Cardiac muscle cell (in vitro differentiated cells and primary cell): ENCODE measurements around the gene UNC79. TPM values are rescaled to one million over a fixed set of nuclear protein-coding genes. Genes with fewer than 3 reads are reported as not detected.

Source experiments
- DNase-seq, 2 donors: peaks; one replicate each; pipeline versions ENCODE4 v3.0.0 to v3.0.0-alpha.2; 2010 to 2017; ENCODE audit warnings: low read depth in 1 of 2, low spot score in 1 of 2
- H3K27ac ChIP-seq: fragments of 200-600 bp; sonication (generic); 2 replicates; pipeline ENCODE4 v1.5.1; 2016
- H3K27me3 ChIP-seq: fragments of 200-600 bp; sonication (generic); 2 replicates; pipeline ENCODE4 v1.6.0; 2016; ENCODE audit warnings: control low read depth
- H3K36me3 ChIP-seq: fragments of 200-600 bp; sonication (generic); 2 replicates; pipeline ENCODE4 v1.5.1; 2016; ENCODE audit warnings: control low read depth
- H3K4me1 ChIP-seq: fragments of 200-600 bp; sonication (generic); 2 replicates; pipeline ENCODE4 v1.8.1; 2017; ENCODE audit warnings: low read depth, mild to moderate bottlenecking, mixed run types
- H3K4me3 ChIP-seq: fragments of 200-600 bp; sonication (generic); 2 replicates; pipeline ENCODE4 v1.5.1; 2016; ENCODE audit warnings: mild to moderate bottlenecking
- H3K9me3 ChIP-seq: fragments of 200-600 bp; sonication (generic); 2 replicates; pipeline ENCODE4 v1.5.1; 2017; ENCODE audit warnings: low read depth, mild to moderate bottlenecking, control low read depth
- polyA plus RNA-seq: library from polyadenylated mRNA; unstranded; fragments of >200 nt; fragmentation: Nextera tagmentation; extraction: Ambion mirVana; gene quantifications from 2 replicates; pipeline ENCODE4 v1.2.1, GENCODE V29; 2016
- total RNA-seq: library from RNA; depleted of rRNA; stranded (reverse); fragments of >200 nt; gene quantifications from 2 replicates; pipeline ENCODE4 v1.2.3, GENCODE V29; 2016
- TF ChIP-seq, protein P1 (sequence below): IDR thresholded peaks from 2 replicates; pipeline ENCODE4 v1.5.1; 2012; ENCODE audit warnings: low read depth, mild to moderate bottlenecking, low read length

UNC79 gene
- total and polyA plus RNA-seq, 2 experiments from 2014 or later = 1.5 to 6.5 TPM

DNA sequence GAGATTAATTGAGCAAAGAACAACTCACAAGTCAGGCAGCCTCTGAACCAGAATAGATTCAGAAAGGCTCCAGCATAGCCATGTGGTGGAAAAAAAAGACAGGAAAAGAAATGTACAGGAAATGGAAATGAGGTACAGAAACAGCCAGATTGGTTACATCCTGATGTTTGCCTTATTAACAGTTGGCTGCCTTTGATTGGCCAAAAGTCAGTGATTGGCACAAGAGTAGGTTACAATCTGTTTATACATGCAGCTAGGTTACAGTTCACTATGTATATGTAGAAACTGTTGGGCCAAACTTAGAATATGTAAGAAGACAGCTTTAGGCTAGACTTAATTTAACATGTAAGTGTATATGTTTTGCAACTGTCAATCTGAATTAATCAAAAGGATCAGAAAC, 118.9 kb downstream of the UNC79 start:
- no peaks in the 10 kb centered on the region for H3K36me3 ChIP-seq
- DNase-seq = no peak
- H3K27ac ChIP-seq = no peak overlapping the region
- no peak overlapping the region for H3K4me3 ChIP-seq
- H3K27me3 ChIP-seq = no peaks in the 10 kb centered on the region
- H3K4me1 ChIP-seq = peaks cover 13% of the 10 kb centered on the region
- TF ChIP-seq, protein P1, sequence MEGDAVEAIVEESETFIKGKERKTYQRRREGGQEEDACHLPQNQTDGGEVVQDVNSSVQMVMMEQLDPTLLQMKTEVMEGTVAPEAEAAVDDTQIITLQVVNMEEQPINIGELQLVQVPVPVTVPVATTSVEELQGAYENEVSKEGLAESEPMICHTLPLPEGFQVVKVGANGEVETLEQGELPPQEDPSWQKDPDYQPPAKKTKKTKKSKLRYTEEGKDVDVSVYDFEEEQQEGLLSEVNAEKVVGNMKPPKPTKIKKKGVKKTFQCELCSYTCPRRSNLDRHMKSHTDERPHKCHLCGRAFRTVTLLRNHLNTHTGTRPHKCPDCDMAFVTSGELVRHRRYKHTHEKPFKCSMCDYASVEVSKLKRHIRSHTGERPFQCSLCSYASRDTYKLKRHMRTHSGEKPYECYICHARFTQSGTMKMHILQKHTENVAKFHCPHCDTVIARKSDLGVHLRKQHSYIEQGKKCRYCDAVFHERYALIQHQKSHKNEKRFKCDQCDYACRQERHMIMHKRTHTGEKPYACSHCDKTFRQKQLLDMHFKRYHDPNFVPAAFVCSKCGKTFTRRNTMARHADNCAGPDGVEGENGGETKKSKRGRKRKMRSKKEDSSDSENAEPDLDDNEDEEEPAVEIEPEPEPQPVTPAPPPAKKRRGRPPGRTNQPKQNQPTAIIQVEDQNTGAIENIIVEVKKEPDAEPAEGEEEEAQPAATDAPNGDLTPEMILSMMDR = no peak
- no peaks in the 10 kb centered on the region for H3K9me3 ChIP-seq

DNA sequence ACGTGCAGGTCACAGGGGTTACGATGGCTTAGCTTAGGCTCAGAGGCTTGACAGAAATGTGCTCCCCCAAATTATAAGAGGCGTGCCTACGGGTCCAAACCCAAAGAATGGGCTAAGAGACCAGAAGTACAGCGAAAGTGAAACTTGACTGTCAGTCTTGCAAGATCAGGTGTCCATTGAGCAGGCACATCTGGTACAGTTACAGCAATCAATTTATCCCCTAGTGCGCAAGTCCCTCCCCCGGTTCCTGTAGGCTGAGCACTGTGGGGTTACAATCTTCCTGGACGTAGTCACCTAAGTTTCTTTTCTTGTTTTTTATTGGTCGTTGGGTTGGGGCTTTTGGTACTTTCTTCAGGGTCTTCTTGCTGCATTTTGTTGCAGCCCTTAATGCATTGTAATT, 134.2 kb downstream of the UNC79 start:
- H3K4me3 ChIP-seq = no peak overlapping the region
- H3K27me3 ChIP-seq = no peaks in the 10 kb centered on the region
- peaks cover 15% of the 10 kb centered on the region for H3K4me1 ChIP-seq
- H3K36me3 ChIP-seq = no peaks in the 10 kb centered on the region
- no peak for DNase-seq
- TF ChIP-seq, protein P1 = no peak
- H3K9me3 ChIP-seq = no peaks in the 10 kb centered on the region
- H3K27ac ChIP-seq = peak overlapping the region; percentile 95

DNA sequence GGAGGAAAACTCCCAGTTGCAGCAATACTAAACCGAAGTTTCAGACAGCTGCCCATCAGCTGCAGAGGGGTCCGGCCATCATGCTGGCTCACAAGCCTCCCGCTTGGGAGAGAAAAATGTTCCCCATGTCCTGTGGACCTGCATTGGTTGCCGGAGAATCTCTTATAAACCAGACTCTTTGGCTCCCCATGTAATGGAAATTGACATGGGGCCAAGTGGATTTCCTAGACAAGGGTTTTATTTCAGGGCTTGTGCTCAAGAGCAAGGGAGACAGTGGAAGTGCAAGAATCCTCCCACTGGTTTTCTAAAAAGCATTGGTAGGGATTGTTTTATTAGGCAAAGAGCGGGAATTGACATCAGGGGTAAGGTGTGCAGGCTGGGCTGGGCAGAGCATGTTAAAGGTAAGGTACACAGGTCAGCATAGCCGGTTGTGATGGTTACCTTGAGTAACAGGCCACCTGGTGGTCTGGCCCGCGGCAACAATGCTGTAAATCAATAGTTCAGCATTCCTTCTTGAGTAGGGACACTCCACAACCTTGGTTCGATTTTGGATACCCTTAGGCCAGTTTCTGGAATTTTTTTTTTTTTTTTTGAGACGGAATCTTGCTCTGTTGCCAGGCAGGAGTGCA, 135.4 kb downstream of the UNC79 start:
- DNase-seq = peak in 1 of 2 donors; percentile 19
- Histone ChIP-seq H3K9me3 (no peaks in the 10 kb centered on the region), H3K4me1 (peaks cover 15% of the 10 kb centered on the region), H3K4me3 (no peak overlapping the region), H3K27ac (peak overlapping the region; percentile 95), H3K27me3 (no peaks in the 10 kb centered on the region), H3K36me3 (no peaks in the 10 kb centered on the region)
- TF ChIP-seq, protein P1 = no peak

DNA sequence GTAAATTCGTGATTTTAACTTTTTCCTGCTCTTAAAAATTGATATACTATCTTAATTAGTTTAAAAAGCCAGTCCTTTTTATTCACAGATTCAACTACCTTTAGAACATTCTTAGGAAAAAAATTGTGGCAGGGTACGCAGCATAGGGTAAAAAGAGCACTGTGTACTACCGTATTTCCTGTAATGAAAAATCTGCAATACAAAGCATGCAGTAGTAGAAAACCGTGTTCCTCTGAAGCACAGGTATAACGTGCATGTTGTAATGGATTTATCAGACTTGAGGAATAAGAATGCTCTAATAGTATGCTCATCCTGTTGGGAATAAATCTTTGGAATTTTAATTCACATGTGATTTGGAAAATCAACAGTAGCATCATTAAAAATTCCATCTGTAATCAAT, 140.5 kb downstream of the UNC79 start:
- H3K27ac ChIP-seq = no peak overlapping the region
- no peaks in the 10 kb centered on the region for H3K36me3 ChIP-seq
- no peaks in the 10 kb centered on the region for H3K9me3 ChIP-seq
- H3K4me1 ChIP-seq = peaks cover 12% of the 10 kb centered on the region
- H3K27me3 ChIP-seq = no peaks in the 10 kb centered on the region
- TF ChIP-seq, protein P1 = no peak
- H3K4me3 ChIP-seq = no peak overlapping the region
- DNase-seq = no peak

DNA sequence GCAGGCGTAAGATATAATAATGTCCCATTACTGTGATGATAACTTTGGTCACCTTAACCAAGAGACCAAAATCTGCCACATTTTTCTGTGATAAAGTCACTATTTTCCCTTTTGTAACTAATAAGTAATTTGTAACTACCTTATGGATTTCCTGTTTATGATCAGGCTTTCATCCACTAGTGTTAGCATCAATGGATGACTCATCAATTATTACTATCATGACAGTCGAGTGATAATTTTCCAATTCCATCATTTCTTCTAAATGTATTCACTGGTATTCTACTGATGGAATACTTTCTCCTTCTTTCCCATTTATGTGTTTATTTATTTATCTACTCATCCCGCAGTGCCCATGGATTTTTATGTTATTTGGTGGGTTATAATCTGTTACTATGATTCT, 148.4 kb downstream of the UNC79 start:
- TF ChIP-seq, protein P1 = no peak
- Histone ChIP-seq H3K27me3 (no peaks in the 10 kb centered on the region), H3K4me1 (peaks cover 4% of the 10 kb centered on the region), H3K27ac (no peak overlapping the region), H3K36me3 (no peaks in the 10 kb centered on the region), H3K9me3 (no peaks in the 10 kb centered on the region), H3K4me3 (no peak overlapping the region)
- no peak for DNase-seq
